HepG2 (cell line): ENCODE measurements around the gene GPER1. TPM values are rescaled to one million over a fixed set of nuclear protein-coding genes. Genes with fewer than 3 reads are reported as not detected.

Experiments
- CENPT ChIP-seq: sonication (generic); formaldehyde crosslinking; IDR thresholded peaks from 2 replicates; pipeline ENCODE4 v1.8.0; 2022; ENCODE audit warnings: low read depth, mild to moderate bottlenecking, moderate library complexity, missing genetic modification reagents
- CHD4 ChIP-seq: fragments of 200-600 bp; sonication (generic); IDR thresholded peaks from 2 replicates; pipeline ENCODE4 v1.7.0; 2017; ENCODE audit warnings: mild to moderate bottlenecking, low read length, borderline replicate concordance
- ESRRA ChIP-seq: sonication (generic); formaldehyde crosslinking; IDR thresholded peaks from 2 replicates; pipeline ENCODE4 v1.5.1; 2020; ENCODE audit warnings: mild to moderate bottlenecking, low read depth, missing genetic modification reagents
- HNRNPUL1 ChIP-seq: fragments of 200-400 bp; formaldehyde crosslinking; IDR thresholded peaks from 2 replicates; pipeline ENCODE4 v1.6.1; 2017; ENCODE audit warnings: low read depth, mild to moderate bottlenecking, low read length, moderate library complexity
- NFAT5 ChIP-seq: sonication (generic); formaldehyde crosslinking; IDR thresholded peaks from 2 replicates; pipeline ENCODE4 v1.4.0; 2020; ENCODE audit warnings: missing genetic modification reagents
- POLR2AphosphoS5 ChIP-seq: IDR thresholded peaks from 2 replicates; pipeline ENCODE4 v1.6.1; 2012; ENCODE audit warnings: low read depth, low read length
- ZNF160 ChIP-seq: sonication (generic); formaldehyde crosslinking; IDR thresholded peaks from 2 replicates; pipeline ENCODE4 v1.8.0; 2022; ENCODE audit warnings: mild to moderate bottlenecking, inconsistent platforms, missing genetic modification reagents
- ZNF18 ChIP-seq: sonication (generic); formaldehyde crosslinking; IDR thresholded peaks from 2 replicates; pipeline ENCODE4 v1.8.0; 2022; ENCODE audit warnings: mild to moderate bottlenecking, missing genetic modification reagents; ENCODE audit not compliant: insufficient replicate concordance
- ZNF263 ChIP-seq: sonication (generic); formaldehyde crosslinking; IDR thresholded peaks from 2 replicates; pipeline ENCODE4 v1.4.0; 2020; ENCODE audit warnings: missing genetic modification reagents
- ZNF44 ChIP-seq: sonication (generic); formaldehyde crosslinking; IDR thresholded peaks from 2 replicates; pipeline ENCODE4 v1.5.1; 2020; ENCODE audit warnings: mild to moderate bottlenecking, missing genetic modification reagents
- polyA plus RNA-seq, 8 experiments: library from polyadenylated mRNA; depleted of rRNA in 3 of 8; stranded (reverse) in 7 of 8; unstranded in 1 of 8; fragments of >200 nt; fragmentation: Illumina TruSeq in 4 of 8; extraction: Trizol in 4 of 8; gene quantifications; 2 replicates each; pipeline versions ENCODE4 v1.2.1 to v1.2.3, GENCODE V29; 2011 to 2016; ENCODE audit warnings: low read depth in 4 of 8, missing spikeins in 1 of 8, mixed read lengths in 1 of 8; ENCODE audit not compliant: insufficient read depth in 1 of 8
- total RNA-seq, 5 experiments: library from RNA; depleted of rRNA; stranded (reverse); fragments of >200 nt; fragmentation: Illumina TruSeq; extraction: Trizol; gene quantifications; 2 replicates each; pipeline ENCODE4 v1.2.3, GENCODE V29; 2016; ENCODE audit warnings: low read depth in 1 of 5
- TF ChIP-seq, protein P1 (sequence below): sonication (generic); formaldehyde crosslinking; conservative IDR thresholded peaks from 2 replicates; pipeline ENCODE4 v1.4.0; 2020; ENCODE audit warnings: missing genetic modification reagents
- TF ChIP-seq, protein P2 (sequence below): sonication (generic); formaldehyde crosslinking; IDR thresholded peaks from 2 replicates; pipeline ENCODE4 v1.5.1; 2020; ENCODE audit warnings: mild to moderate bottlenecking, missing genetic modification reagents, borderline replicate concordance
- TF ChIP-seq, protein P3 (sequence below): sonication (generic); formaldehyde crosslinking; IDR thresholded peaks from 2 replicates; pipeline ENCODE4 v1.4.0; 2020; ENCODE audit warnings: mild to moderate bottlenecking, missing genetic modification reagents

Gene GPER1
- total and polyA plus RNA-seq, 2 of the 13 experiments (the other 11 are each of a cell fraction or from before 2014, with no cell fraction given) = 12.7 to 19.7 TPM

GRCh38 chr7:1065585-1066241, 22.2 kb upstream of the GPER1 start (continued):
- TF ChIP-seq ZNF18 (CRISPR knock-in tag) (no peak), ZNF263 (CRISPR knock-in tag) (no peak), CHD4 (no peak), NFAT5 (CRISPR knock-in tag) (no peak), HNRNPUL1 (no peak), POLR2AphosphoS5 (no peak), ZNF44 (CRISPR knock-in tag) (no peak), CENPT (CRISPR knock-in tag) (no peak), ZNF160 (CRISPR knock-in tag) (no peak), ESRRA (CRISPR knock-in tag) (no peak)
- TF ChIP-seq, protein P1, sequence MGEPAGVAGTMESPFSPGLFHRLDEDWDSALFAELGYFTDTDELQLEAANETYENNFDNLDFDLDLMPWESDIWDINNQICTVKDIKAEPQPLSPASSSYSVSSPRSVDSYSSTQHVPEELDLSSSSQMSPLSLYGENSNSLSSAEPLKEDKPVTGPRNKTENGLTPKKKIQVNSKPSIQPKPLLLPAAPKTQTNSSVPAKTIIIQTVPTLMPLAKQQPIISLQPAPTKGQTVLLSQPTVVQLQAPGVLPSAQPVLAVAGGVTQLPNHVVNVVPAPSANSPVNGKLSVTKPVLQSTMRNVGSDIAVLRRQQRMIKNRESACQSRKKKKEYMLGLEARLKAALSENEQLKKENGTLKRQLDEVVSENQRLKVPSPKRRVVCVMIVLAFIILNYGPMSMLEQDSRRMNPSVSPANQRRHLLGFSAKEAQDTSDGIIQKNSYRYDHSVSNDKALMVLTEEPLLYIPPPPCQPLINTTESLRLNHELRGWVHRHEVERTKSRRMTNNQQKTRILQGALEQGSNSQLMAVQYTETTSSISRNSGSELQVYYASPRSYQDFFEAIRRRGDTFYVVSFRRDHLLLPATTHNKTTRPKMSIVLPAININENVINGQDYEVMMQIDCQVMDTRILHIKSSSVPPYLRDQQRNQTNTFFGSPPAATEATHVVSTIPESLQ (CRISPR knock-in tag) = no peak
- TF ChIP-seq, protein P2, sequence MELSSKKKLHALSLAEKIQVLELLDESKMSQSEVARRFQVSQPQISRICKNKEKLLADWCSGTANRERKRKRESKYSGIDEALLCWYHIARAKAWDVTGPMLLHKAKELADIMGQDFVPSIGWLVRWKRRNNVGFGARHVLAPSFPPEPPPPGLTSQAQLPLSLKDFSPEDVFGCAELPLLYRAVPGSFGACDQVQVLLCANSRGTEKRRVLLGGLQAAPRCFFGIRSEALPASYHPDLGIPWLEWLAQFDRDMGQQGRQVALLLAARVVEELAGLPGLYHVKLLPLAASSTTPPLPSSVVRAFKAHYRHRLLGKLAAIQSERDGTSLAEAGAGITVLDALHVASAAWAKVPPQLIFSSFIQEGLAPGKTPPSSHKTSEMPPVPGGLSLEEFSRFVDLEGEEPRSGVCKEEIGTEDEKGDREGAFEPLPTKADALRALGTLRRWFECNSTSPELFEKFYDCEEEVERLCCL (CRISPR knock-in tag) = no peak
- TF ChIP-seq, protein P3, sequence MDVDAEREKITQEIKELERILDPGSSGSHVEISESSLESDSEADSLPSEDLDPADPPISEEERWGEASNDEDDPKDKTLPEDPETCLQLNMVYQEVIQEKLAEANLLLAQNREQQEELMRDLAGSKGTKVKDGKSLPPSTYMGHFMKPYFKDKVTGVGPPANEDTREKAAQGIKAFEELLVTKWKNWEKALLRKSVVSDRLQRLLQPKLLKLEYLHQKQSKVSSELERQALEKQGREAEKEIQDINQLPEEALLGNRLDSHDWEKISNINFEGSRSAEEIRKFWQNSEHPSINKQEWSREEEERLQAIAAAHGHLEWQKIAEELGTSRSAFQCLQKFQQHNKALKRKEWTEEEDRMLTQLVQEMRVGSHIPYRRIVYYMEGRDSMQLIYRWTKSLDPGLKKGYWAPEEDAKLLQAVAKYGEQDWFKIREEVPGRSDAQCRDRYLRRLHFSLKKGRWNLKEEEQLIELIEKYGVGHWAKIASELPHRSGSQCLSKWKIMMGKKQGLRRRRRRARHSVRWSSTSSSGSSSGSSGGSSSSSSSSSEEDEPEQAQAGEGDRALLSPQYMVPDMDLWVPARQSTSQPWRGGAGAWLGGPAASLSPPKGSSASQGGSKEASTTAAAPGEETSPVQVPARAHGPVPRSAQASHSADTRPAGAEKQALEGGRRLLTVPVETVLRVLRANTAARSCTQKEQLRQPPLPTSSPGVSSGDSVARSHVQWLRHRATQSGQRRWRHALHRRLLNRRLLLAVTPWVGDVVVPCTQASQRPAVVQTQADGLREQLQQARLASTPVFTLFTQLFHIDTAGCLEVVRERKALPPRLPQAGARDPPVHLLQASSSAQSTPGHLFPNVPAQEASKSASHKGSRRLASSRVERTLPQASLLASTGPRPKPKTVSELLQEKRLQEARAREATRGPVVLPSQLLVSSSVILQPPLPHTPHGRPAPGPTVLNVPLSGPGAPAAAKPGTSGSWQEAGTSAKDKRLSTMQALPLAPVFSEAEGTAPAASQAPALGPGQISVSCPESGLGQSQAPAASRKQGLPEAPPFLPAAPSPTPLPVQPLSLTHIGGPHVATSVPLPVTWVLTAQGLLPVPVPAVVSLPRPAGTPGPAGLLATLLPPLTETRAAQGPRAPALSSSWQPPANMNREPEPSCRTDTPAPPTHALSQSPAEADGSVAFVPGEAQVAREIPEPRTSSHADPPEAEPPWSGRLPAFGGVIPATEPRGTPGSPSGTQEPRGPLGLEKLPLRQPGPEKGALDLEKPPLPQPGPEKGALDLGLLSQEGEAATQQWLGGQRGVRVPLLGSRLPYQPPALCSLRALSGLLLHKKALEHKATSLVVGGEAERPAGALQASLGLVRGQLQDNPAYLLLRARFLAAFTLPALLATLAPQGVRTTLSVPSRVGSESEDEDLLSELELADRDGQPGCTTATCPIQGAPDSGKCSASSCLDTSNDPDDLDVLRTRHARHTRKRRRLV = no peak
